Stomach (tissue), 4 donors: ENCODE measurements around the gene GRIP1.

Experiments
- EP300 ChIP-seq: sonication (generic); formaldehyde crosslinking; IDR thresholded peaks from one replicate; pipeline ENCODE4 v1.6.1; 2017; ENCODE audit warnings: antibody characterized with exemption
- POLR2A ChIP-seq, 4 donors: fragments of 450-650 bp; IDR thresholded peaks; one replicate each; pipeline ENCODE4 v1.6.1; 2016; ENCODE audit warnings: antibody characterized with exemption in 4 of 4, control low read depth in 2 of 4, mild to moderate bottlenecking in 1 of 4, moderate library complexity in 1 of 4
- POLR2AphosphoS5 ChIP-seq, 3 donors: sonication (generic); formaldehyde crosslinking; IDR thresholded peaks; one replicate each; pipeline ENCODE4 v1.6.1; 2016; ENCODE audit warnings: antibody characterized with exemption in 3 of 3
- TF ChIP-seq, protein P1 (sequence below), 7 experiments: fragments of 450-650 bp in 4 of 7; fragments of 200-600 bp in 3 of 7; sonication (generic) in 3 of 7; IDR thresholded peaks; one replicate each; pipeline ENCODE4 v1.5.1; 2016 to 2019; ENCODE audit warnings: antibody characterized with exemption in 7 of 7, control low read depth in 2 of 7, mild to moderate bottlenecking in 1 of 7

DNA sequence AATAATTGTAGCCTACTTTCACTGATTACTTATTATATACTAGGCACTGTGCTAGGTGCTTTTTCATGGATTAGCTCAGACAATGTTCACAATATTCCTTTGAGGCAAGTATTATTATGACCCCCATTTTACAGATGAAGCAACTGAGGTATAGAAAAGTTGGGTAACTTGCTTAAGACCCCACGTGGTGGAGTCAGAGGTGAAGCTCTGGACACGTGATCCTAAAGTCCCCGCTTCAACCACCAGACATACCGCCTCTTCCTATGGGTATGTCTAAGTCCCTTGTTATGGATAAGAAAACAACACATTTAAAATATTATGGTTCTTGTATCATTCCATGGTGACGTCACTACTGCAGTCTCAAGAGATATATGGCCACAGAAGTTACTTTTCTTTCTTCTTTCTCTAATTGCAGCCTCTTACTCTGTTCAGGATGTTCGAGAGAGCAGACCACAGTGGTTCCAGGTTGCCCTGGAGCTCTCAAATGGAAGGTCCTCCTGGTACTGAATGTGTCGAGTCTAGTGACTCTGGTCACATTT lies 218.9 kb downstream of the GRIP1 start:
- TF ChIP-seq, protein P1, sequence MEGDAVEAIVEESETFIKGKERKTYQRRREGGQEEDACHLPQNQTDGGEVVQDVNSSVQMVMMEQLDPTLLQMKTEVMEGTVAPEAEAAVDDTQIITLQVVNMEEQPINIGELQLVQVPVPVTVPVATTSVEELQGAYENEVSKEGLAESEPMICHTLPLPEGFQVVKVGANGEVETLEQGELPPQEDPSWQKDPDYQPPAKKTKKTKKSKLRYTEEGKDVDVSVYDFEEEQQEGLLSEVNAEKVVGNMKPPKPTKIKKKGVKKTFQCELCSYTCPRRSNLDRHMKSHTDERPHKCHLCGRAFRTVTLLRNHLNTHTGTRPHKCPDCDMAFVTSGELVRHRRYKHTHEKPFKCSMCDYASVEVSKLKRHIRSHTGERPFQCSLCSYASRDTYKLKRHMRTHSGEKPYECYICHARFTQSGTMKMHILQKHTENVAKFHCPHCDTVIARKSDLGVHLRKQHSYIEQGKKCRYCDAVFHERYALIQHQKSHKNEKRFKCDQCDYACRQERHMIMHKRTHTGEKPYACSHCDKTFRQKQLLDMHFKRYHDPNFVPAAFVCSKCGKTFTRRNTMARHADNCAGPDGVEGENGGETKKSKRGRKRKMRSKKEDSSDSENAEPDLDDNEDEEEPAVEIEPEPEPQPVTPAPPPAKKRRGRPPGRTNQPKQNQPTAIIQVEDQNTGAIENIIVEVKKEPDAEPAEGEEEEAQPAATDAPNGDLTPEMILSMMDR (IDR thresholded peaks at IDR 0.05) = no peak
- TF ChIP-seq POLR2A (IDR thresholded peaks at IDR 0.05) (no peak), POLR2AphosphoS5 (IDR thresholded peaks at IDR 0.05) (no peak), EP300 (no peak)
